ENCODE measurements around the gene SDHA.
"Not testable (repeated sequence)": the region's sequence is repeated elsewhere in the genome, so short reads cannot be mapped to it uniquely, and the experiment has no call there.

Gene SDHA

GRCh38 chr5:198516-199196 is 19.5 kb upstream of the SDHA start:
- DNase-seq: no peak

- no peak for DNase-seq
Measured at GRCh38 chr5:199197-199949, 18.7 kb upstream of the SDHA start.

GRCh38 chr5:199950-200645 is 18.0 kb upstream of the SDHA start:
- DNase-seq: no peak

- no peak for DNase-seq
Measured at GRCh38 chr5:200985-201384, 17.1 kb upstream of the SDHA start.

- no peak for DNase-seq
Measured at GRCh38 chr5:201672-202071, 16.4 kb upstream of the SDHA start.

- DNase-seq: no peak
Measured at GRCh38 chr5:203246-203930, 14.7 kb upstream of the SDHA start.

GRCh38 chr5:204001-204400 is 14.1 kb upstream of the SDHA start:
- no peak for DNase-seq

GRCh38 chr5:204462-204861 is 13.7 kb upstream of the SDHA start:
- DNase-seq: no peak

- no peak for DNase-seq
Measured at GRCh38 chr5:204966-205670, 13.0 kb upstream of the SDHA start.

- DNase-seq: no peak
Measured at GRCh38 chr5:206406-206805, 11.7 kb upstream of the SDHA start.

GRCh38 chr5:206927-207536 is 11.1 kb upstream of the SDHA start:
- no peak for DNase-seq

- DNase-seq: no peak
Measured at GRCh38 chr5:207599-207998, 10.5 kb upstream of the SDHA start.

GRCh38 chr5:208449-209114 is 9.5 kb upstream of the SDHA start:
- no peak for DNase-seq

- no peak for DNase-seq
Measured at GRCh38 chr5:213803-214395, 4.2 kb upstream of the SDHA start.

- DNase-seq: not testable (repeated sequence)
Measured at GRCh38 chr5:215256-215655, 2.9 kb upstream of the SDHA start.

GRCh38 chr5:216076-216475 is 2.0 kb upstream of the SDHA start:
- DNase-seq: not testable (repeated sequence)

- peak; percentile 5 for DNase-seq
Measured at GRCh38 chr5:218457-219291, 554 bp downstream of the SDHA start.

GRCh38 chr5:219460-219863 is 1.3 kb downstream of the SDHA start:
- DNase-seq: no peak

- no peak for DNase-seq
Measured at GRCh38 chr5:219991-220390, 1.9 kb downstream of the SDHA start.

Measured in SHP77 treated with DMSO at 0.1 percent for 48 hours (cell line).